ENCODE measurements around the gene TMEM167A. TPM values are rescaled to one million over a fixed set of nuclear protein-coding genes. Genes with fewer than 3 reads are reported as not detected.

Gene TMEM167A
- total RNA-seq, 1 experiment from 2014 or later = 108 TPM

DNA sequence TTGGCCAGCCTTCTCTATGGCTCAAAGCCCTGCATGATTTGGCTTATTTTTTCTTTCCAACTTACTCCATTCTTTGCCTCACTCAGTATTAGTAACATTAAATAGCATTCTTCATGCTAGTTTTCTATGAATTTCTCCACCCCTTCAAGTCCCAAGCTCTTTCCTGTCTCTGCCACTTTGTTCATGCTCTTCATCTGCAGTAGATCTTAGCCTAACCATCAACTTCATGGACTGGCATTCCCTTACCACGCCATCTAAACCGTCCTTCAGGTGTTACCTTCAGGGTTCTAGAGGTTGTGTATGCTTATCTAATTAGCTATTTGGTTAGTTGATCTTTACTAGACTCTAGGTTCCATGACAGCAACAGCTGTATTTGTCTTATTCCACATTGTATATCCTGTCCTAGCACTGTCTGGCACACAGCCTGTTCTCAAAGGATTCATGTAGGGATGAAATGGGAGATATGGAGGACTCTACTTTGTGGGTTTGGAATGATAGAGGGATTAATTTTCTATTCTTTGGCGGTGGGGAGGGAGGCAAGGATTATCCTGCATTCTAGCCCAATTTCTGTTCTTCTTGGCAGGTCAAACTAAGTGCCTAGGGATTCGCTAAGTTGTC is 26.4 kb downstream of the TMEM167A start:
- Histone ChIP-seq H3K9me2 (ENCODE audit: insufficient read depth) (no peaks in the 10 kb centered on the region), H3K4me3 (replicated peaks in 1 of 2; ENCODE audit: low read depth in 1 of 2, low read length in 2 of 2) (no peak overlapping the region), H3K4me1 (ENCODE audit: control insufficient read depth in 1 of 2, insufficient read depth in 2 of 2, low read length in 2 of 2) (no peaks in the 10 kb centered on the region), H3K4me2 (ENCODE audit: low read length) (no peak overlapping the region), H2AFZ (ENCODE audit: low read depth, low read length, poor library complexity, severe bottlenecking) (no peak overlapping the region), H4K20me1 (ENCODE audit: insufficient read depth) (no peaks in the 10 kb centered on the region), H3K36me3 (ENCODE audit: control insufficient read depth in 1 of 2, insufficient read depth in 2 of 2, low read length in 2 of 2) (peaks cover 2 to 6% of the 10 kb centered on the region in 2 experiments; a peak in 2 of 4 replicates), H3K27me3 (ENCODE audit: insufficient read depth, low read length) (no peaks in the 10 kb centered on the region), H3K27ac (ENCODE audit: low read depth, low read length) (no peak overlapping the region), H3K9me3 (ENCODE audit: control insufficient read depth in 1 of 2, insufficient read depth in 1 of 2, low read depth in 1 of 2, low read length in 2 of 2) (no peaks in the 10 kb centered on the region), H3K79me2 (ENCODE audit: insufficient read depth, low read length) (peaks cover 15% of the 10 kb centered on the region), H3K9ac (ENCODE audit: low read length) (no peak overlapping the region)
- no peak for DNase-seq (ENCODE audit: low read depth, low spot score)
- no peak; the same call in 1 of the 2 replicates for ATAC-seq
- ChIA-PET RAD21 (ENCODE audit: low non-redundant PET in 1 of 2, low total read pairs in 2 of 2, uncharacterized antibody in 2 of 2, unreplicated experiment in 2 of 2) (no interaction called here), POLR2A (interaction anchor here (1.1 kb wide), 1 partner anchor 15 kb away, joined by 3 read pairs; no protein-coding TSS in a partner anchor), CTCF (no interaction called here)
- TF ChIP-seq SIN3A (IDR thresholded peaks at IDR 0.05; ENCODE audit: low read depth) = no peak
- intact Hi-C loops (cut with micrococcal nuclease) = no loop called here
- no TSS peak for BruUV-seq (replicated peaks)

DNA sequence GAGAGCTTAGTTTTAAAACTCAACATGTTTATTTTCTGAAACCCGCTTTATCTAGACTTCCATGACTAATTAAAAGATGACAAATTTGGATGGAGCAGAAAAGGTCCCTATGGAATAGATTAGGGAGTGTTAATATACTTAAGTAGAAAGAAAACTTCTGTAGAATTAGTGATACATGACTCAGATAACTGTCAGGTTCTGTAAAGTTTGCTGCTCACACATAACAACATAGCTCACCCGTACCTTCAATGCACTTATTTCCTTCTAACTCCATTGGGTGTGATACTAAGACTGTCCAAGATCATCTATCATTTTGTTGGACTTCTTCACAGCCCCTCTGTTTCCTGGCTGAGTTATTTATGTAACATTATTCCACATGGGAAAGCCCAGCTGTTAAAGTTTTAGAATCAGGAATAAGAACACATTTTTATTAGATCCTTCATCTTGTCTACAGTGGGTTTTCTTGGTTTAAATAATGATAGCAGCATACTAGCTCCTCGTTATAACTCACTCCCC is 27.8 kb downstream of the TMEM167A start:
- ChIA-PET POLR2A (no interaction called here), CTCF (no interaction called here), RAD21 (ENCODE audit: low non-redundant PET in 1 of 2, low total read pairs in 2 of 2, uncharacterized antibody in 2 of 2, unreplicated experiment in 2 of 2) (no interaction called here)
- H3K4me2 ChIP-seq (ENCODE audit: low read length) = no peak overlapping the region
- peaks cover 0 to 2% of the 10 kb centered on the region in 2 experiments; a peak in 2 of 4 replicates for H3K36me3 ChIP-seq (ENCODE audit: control insufficient read depth in 1 of 2, insufficient read depth in 2 of 2, low read length in 2 of 2)
- no peak overlapping the region for H3K4me3 ChIP-seq (replicated peaks in 1 of 2; ENCODE audit: low read depth in 1 of 2, low read length in 2 of 2)
- ATAC-seq (no peak), DNase-seq (ENCODE audit: low read depth, low spot score) (no peak)
- H3K27me3 ChIP-seq (ENCODE audit: insufficient read depth, low read length) = no peaks in the 10 kb centered on the region
- peaks cover 3% of the 10 kb centered on the region for H3K79me2 ChIP-seq (ENCODE audit: insufficient read depth, low read length)
- no peak overlapping the region for H2AFZ ChIP-seq (ENCODE audit: low read depth, low read length, poor library complexity, severe bottlenecking)
- H3K9me3 ChIP-seq (ENCODE audit: control insufficient read depth in 1 of 2, insufficient read depth in 1 of 2, low read depth in 1 of 2, low read length in 2 of 2) = no peaks in the 10 kb centered on the region
- no peak overlapping the region for H3K27ac ChIP-seq (ENCODE audit: low read depth, low read length)
- H3K9me2 ChIP-seq (ENCODE audit: insufficient read depth) = no peaks in the 10 kb centered on the region
- intact Hi-C loops (cut with micrococcal nuclease) = no loop called here
- no TSS peak for BruUV-seq (replicated peaks)
- no peaks in the 10 kb centered on the region for H4K20me1 ChIP-seq (ENCODE audit: insufficient read depth)
- TF ChIP-seq EZH2 (IDR thresholded peaks at IDR 0.05) (no peak), SRF (IDR thresholded peaks at IDR 0.05; ENCODE audit: low read depth) (no peak), ZFX (IDR thresholded peaks at IDR 0.05) (no peak), POLR2A (IDR thresholded peaks at IDR 0.05; ENCODE audit: borderline replicate concordance, extremely low read depth, insufficient read depth, insufficient read length) (no peak), SP1 (IDR thresholded peaks at IDR 0.05; ENCODE audit: low read depth) (no peak), ZNF274 (IDR thresholded peaks at IDR 0.05; ENCODE audit: low read depth, low read length) (no peak), TCF7L2 (IDR thresholded peaks at IDR 0.05; ENCODE audit: borderline replicate concordance, extremely low read depth, insufficient read depth, insufficient read length) (no peak), FOSL1 (IDR thresholded peaks at IDR 0.05; ENCODE audit: low read depth) (no peak), SIN3A (IDR thresholded peaks at IDR 0.05; ENCODE audit: low read depth) (no peak), EGR1 (IDR thresholded peaks at IDR 0.05; ENCODE audit: low read depth) (no peak), JUND (IDR thresholded peaks at IDR 0.05) (no peak)
- TF ChIP-seq, protein P1, sequence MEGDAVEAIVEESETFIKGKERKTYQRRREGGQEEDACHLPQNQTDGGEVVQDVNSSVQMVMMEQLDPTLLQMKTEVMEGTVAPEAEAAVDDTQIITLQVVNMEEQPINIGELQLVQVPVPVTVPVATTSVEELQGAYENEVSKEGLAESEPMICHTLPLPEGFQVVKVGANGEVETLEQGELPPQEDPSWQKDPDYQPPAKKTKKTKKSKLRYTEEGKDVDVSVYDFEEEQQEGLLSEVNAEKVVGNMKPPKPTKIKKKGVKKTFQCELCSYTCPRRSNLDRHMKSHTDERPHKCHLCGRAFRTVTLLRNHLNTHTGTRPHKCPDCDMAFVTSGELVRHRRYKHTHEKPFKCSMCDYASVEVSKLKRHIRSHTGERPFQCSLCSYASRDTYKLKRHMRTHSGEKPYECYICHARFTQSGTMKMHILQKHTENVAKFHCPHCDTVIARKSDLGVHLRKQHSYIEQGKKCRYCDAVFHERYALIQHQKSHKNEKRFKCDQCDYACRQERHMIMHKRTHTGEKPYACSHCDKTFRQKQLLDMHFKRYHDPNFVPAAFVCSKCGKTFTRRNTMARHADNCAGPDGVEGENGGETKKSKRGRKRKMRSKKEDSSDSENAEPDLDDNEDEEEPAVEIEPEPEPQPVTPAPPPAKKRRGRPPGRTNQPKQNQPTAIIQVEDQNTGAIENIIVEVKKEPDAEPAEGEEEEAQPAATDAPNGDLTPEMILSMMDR (IDR thresholded peaks at IDR 0.05 in 2 of 3, conservative IDR thresholded peaks at IDR 0.05 in 1 of 3; ENCODE audit: borderline replicate concordance in 1 of 3, insufficient read depth in 1 of 3, low read depth in 2 of 3, low read length in 2 of 3) = no peak
- TF ChIP-seq, protein P2, sequence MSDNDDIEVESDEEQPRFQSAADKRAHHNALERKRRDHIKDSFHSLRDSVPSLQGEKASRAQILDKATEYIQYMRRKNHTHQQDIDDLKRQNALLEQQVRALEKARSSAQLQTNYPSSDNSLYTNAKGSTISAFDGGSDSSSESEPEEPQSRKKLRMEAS (IDR thresholded peaks at IDR 0.05) = no peak
- H3K9ac ChIP-seq (ENCODE audit: low read length) = no peak overlapping the region
- no peaks in the 10 kb centered on the region for H3K4me1 ChIP-seq (ENCODE audit: control insufficient read depth in 1 of 2, insufficient read depth in 2 of 2, low read length in 2 of 2)
